ENCODE results near the gene PEX3.

Gene PEX3

GRCh38 chr6:143426026-143426425 lies 24.6 kb upstream of the PEX3 start:
- no peak overlapping the region for H3K27ac Mint-ChIP-seq
- H3K4me3 Mint-ChIP-seq: no peak overlapping the region
- no peaks in the 10 kb centered on the region for H3K27me3 Mint-ChIP-seq (ENCODE audit: low read depth)
- H3K4me1 Mint-ChIP-seq: peaks cover 12% of the 10 kb centered on the region
- no peaks in the 10 kb centered on the region for H3K36me3 Mint-ChIP-seq (ENCODE audit: low read depth)
- TF ChIP-seq, protein P1, sequence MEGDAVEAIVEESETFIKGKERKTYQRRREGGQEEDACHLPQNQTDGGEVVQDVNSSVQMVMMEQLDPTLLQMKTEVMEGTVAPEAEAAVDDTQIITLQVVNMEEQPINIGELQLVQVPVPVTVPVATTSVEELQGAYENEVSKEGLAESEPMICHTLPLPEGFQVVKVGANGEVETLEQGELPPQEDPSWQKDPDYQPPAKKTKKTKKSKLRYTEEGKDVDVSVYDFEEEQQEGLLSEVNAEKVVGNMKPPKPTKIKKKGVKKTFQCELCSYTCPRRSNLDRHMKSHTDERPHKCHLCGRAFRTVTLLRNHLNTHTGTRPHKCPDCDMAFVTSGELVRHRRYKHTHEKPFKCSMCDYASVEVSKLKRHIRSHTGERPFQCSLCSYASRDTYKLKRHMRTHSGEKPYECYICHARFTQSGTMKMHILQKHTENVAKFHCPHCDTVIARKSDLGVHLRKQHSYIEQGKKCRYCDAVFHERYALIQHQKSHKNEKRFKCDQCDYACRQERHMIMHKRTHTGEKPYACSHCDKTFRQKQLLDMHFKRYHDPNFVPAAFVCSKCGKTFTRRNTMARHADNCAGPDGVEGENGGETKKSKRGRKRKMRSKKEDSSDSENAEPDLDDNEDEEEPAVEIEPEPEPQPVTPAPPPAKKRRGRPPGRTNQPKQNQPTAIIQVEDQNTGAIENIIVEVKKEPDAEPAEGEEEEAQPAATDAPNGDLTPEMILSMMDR (IDR thresholded peaks at IDR 0.05; ENCODE audit: unreplicated experiment in 3 of 3): no peak
- H3K9me3 Mint-ChIP-seq: no peaks in the 10 kb centered on the region

DNA sequence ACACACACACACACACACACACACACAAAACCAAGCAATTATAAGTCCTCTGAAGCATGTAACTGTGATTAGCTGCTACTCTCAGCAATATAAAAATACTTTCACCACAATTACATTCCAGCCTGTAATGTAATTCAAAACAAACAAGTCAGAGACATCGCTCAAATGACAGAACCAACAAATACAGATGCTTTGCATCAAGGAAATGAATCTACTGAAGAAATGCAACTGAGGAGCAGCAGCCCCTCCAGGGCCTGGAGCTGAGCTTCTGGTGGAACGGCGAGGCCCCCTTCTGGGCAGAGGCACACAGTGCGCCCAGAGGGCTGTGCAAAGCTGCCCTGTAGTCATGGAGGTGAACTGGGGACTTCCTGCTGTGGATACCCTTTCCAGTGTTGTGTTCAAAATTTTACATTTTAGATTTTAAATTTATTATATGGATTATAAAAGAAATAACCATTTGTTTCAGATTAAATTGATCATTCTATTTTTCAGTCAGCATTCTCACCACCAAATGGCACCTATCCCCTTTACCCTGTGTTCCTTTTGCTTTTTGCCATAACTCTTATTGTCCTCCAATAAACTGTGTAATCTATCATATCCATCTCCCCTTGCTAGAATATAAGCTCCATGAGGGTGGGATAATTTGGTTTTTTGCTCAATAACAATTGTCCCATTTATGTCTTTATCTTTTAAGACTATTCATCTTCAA lies 23.3 kb upstream of the PEX3 start:
- H3K9me3 Mint-ChIP-seq: no peaks in the 10 kb centered on the region
- H3K36me3 Mint-ChIP-seq (ENCODE audit: low read depth): peaks cover 4% of the 10 kb centered on the region
- H3K27ac Mint-ChIP-seq: peak overlapping the region; percentile 22 to 78 (median 30)
- H3K4me1 Mint-ChIP-seq: peaks cover 12% of the 10 kb centered on the region
- H3K27me3 Mint-ChIP-seq (ENCODE audit: low read depth): no peaks in the 10 kb centered on the region
- no peak overlapping the region for H3K4me3 Mint-ChIP-seq
- TF ChIP-seq, protein P1 (IDR thresholded peaks at IDR 0.05; ENCODE audit: unreplicated experiment in 3 of 3): peak; percentile 96 to 99 (median 99)

- Mint-ChIP-seq H3K27ac (no peak overlapping the region), H3K4me3 (no peak overlapping the region), H3K36me3 (ENCODE audit: low read depth) (peaks cover 5% of the 10 kb centered on the region), H3K9me3 (no peaks in the 10 kb centered on the region), H3K27me3 (ENCODE audit: low read depth) (no peaks in the 10 kb centered on the region), H3K4me1 (peaks cover 12% of the 10 kb centered on the region)
- TF ChIP-seq, protein P1 (IDR thresholded peaks at IDR 0.05; ENCODE audit: unreplicated experiment in 3 of 3): no peak
Observed at GRCh38 chr6:143429970-143430369, 20.6 kb upstream of the PEX3 start.

- TF ChIP-seq, protein P1 (IDR thresholded peaks at IDR 0.05; ENCODE audit: unreplicated experiment in 3 of 3): no peak
- no peak overlapping the region for H3K4me3 Mint-ChIP-seq
- peaks cover 10% of the 10 kb centered on the region for H3K4me1 Mint-ChIP-seq
- no peaks in the 10 kb centered on the region for H3K27me3 Mint-ChIP-seq (ENCODE audit: low read depth)
- H3K9me3 Mint-ChIP-seq: no peaks in the 10 kb centered on the region
- H3K36me3 Mint-ChIP-seq (ENCODE audit: low read depth): peaks cover 5% of the 10 kb centered on the region
- H3K27ac Mint-ChIP-seq: no peak overlapping the region
Observed at GRCh38 chr6:143431226-143431625, 19.4 kb upstream of the PEX3 start.

DNA sequence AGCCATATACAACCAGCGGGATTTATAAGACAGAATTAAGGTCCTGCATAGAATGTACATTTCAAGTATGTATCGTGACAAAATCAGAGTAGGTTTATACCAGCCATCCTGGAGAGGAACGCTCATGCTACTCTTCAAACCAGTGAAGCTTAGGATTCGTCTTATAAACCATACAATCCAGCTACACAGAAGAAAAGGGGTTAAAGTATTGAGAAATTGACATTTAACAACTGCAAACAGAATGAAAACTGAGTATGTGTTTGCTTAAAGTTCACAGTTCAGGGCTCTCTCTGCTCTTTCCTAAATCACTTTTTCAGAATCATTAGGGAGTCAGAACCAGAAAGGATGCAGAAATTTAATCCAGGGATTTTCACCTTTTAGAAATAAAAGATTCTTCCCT lies 18.0 kb upstream of the PEX3 start:
- H3K27me3 Mint-ChIP-seq (ENCODE audit: low read depth): no peaks in the 10 kb centered on the region
- TF ChIP-seq, protein P1 (IDR thresholded peaks at IDR 0.05; ENCODE audit: unreplicated experiment in 3 of 3): no peak
- H3K4me3 Mint-ChIP-seq: no peak overlapping the region
- no peaks in the 10 kb centered on the region for H3K9me3 Mint-ChIP-seq
- H3K4me1 Mint-ChIP-seq: no peaks in the 10 kb centered on the region
- no peak overlapping the region for H3K27ac Mint-ChIP-seq
- peaks cover 9% of the 10 kb centered on the region for H3K36me3 Mint-ChIP-seq (ENCODE audit: low read depth)

- TF ChIP-seq, protein P1 (IDR thresholded peaks at IDR 0.05; ENCODE audit: unreplicated experiment in 3 of 3): no peak
- H3K4me1 Mint-ChIP-seq: no peaks in the 10 kb centered on the region
- H3K9me3 Mint-ChIP-seq: no peaks in the 10 kb centered on the region
- H3K27ac Mint-ChIP-seq: no peak overlapping the region
- H3K4me3 Mint-ChIP-seq: no peak overlapping the region
- peaks cover 3% of the 10 kb centered on the region for H3K27me3 Mint-ChIP-seq (ENCODE audit: low read depth)
- peaks cover 25% of the 10 kb centered on the region for H3K36me3 Mint-ChIP-seq (ENCODE audit: low read depth)
Observed at GRCh38 chr6:143441010-143441409, 9.6 kb upstream of the PEX3 start.
